CD4-positive, alpha-beta T cell treated with Interleukin-10 for 1 hour (primary cell): Measurements from ENCODE around the gene INPP5B.
"Not testable (repeated sequence)": the region's sequence is repeated elsewhere in the genome, so short reads cannot be mapped to it uniquely, and the experiment has no call there.

Source experiments
- DNase-seq: peaks from one replicate; pipeline ENCODE4 v3.0.0-alpha.2; 2020

The INPP5B gene

GRCh38 chr1:37910886-37911285 lies 36.0 kb downstream of the INPP5B start:
- DNase-seq: not testable (repeated sequence)

GRCh38 chr1:37908531-37908930 lies 38.3 kb downstream of the INPP5B start:
- not testable (repeated sequence) for DNase-seq

- not testable (repeated sequence) for DNase-seq
Observed at GRCh38 chr1:37907416-37908125, 39.3 kb downstream of the INPP5B start.

GRCh38 chr1:37906591-37906990 lies 40.3 kb downstream of the INPP5B start:
- not testable (repeated sequence) for DNase-seq

GRCh38 chr1:37905727-37906126 lies 41.1 kb downstream of the INPP5B start:
- DNase-seq: no peak

- DNase-seq: not testable (repeated sequence)
Observed at GRCh38 chr1:37903921-37904320, 42.9 kb downstream of the INPP5B start.

GRCh38 chr1:37902983-37903382 lies 43.9 kb downstream of the INPP5B start:
- DNase-seq: no peak

- no peak for DNase-seq
Observed at GRCh38 chr1:37901893-37902225, 45.0 kb downstream of the INPP5B start.

- DNase-seq: peak; percentile 2
Observed at GRCh38 chr1:37901191-37901892, 45.5 kb downstream of the INPP5B start.

- not testable (repeated sequence) for DNase-seq
Observed at GRCh38 chr1:37897563-37897962, 49.3 kb downstream of the INPP5B start.

- DNase-seq: no peak
Observed at GRCh38 chr1:37893673-37894072, 53.2 kb downstream of the INPP5B start.

GRCh38 chr1:37892151-37893047 lies 54.5 kb downstream of the INPP5B start:
- no peak for DNase-seq

- peak; percentile 58 for DNase-seq
Observed at GRCh38 chr1:37890378-37891014, 56.4 kb downstream of the INPP5B start.

- DNase-seq: no peak
Observed at GRCh38 chr1:37888022-37888700, 58.7 kb downstream of the INPP5B start.

GRCh38 chr1:37884145-37884544 lies 62.7 kb downstream of the INPP5B start:
- no peak for DNase-seq

- no peak for DNase-seq
Observed at GRCh38 chr1:37883671-37884070, 63.2 kb downstream of the INPP5B start.

GRCh38 chr1:37879865-37880264 lies 67.0 kb downstream of the INPP5B start:
- no peak for DNase-seq

GRCh38 chr1:37878071-37878470 lies 68.8 kb downstream of the INPP5B start:
- no peak for DNase-seq

GRCh38 chr1:37875833-37876232 lies 71.0 kb downstream of the INPP5B start:
- DNase-seq: no peak

GRCh38 chr1:37872692-37873091 lies 74.2 kb downstream of the INPP5B start:
- DNase-seq: no peak

- no peak for DNase-seq
Observed at GRCh38 chr1:37868466-37868865, 78.4 kb downstream of the INPP5B start.

- DNase-seq: no peak
Observed at GRCh38 chr1:37867784-37868183, 79.1 kb downstream of the INPP5B start.
